Measurements from ENCODE around the gene PLA2G3. TPM values are rescaled to one million over a fixed set of nuclear protein-coding genes. Genes with fewer than 3 reads are reported as not detected.

The PLA2G3 gene
- total RNA-seq, 4 donors from 2014 or later, result not detected

- H3K27me3 ChIP-seq, result no peaks in the 10 kb centered on the region
- intact Hi-C loops (cut with DNase I; ENCODE audit: low total_unique reads), result loop anchor here (2.0 kb wide), 1 partner anchor 137 kb away; no protein-coding TSS in a partner anchor
- in situ Hi-C loops (cut with MboI; ENCODE audit: low pct_ligation_motif_present in 1 of 4, low pct_unique_long_range_greater_than_20kb in 1 of 4, low sequenced_read_pairs in 3 of 4), result loop anchor here in 3 of 4 donors (10.0 kb wide), 1 partner anchor 141 kb away; no protein-coding TSS in a partner anchor
- 2% methylated on average over 13 of the region's 13 CpGs; no CpG with 5 or more reads in 1 of the 2 donors for WGBS, 2 donors (ENCODE audit: low coverage in 1 of 2)
- peak overlapping the region; percentile 55 to 71 (median 66) for H3K4me3 ChIP-seq
- H3K9me3 ChIP-seq, result no peaks in the 10 kb centered on the region
- peaks cover 31 to 76% (median 45%) of the 10 kb centered on the region in 4 donors for H3K4me1 ChIP-seq
- TF ChIP-seq, protein P1, sequence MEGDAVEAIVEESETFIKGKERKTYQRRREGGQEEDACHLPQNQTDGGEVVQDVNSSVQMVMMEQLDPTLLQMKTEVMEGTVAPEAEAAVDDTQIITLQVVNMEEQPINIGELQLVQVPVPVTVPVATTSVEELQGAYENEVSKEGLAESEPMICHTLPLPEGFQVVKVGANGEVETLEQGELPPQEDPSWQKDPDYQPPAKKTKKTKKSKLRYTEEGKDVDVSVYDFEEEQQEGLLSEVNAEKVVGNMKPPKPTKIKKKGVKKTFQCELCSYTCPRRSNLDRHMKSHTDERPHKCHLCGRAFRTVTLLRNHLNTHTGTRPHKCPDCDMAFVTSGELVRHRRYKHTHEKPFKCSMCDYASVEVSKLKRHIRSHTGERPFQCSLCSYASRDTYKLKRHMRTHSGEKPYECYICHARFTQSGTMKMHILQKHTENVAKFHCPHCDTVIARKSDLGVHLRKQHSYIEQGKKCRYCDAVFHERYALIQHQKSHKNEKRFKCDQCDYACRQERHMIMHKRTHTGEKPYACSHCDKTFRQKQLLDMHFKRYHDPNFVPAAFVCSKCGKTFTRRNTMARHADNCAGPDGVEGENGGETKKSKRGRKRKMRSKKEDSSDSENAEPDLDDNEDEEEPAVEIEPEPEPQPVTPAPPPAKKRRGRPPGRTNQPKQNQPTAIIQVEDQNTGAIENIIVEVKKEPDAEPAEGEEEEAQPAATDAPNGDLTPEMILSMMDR (IDR thresholded peaks at IDR 0.05), result peak in 3 of 5 experiments; percentile 8 to 48 (median 16)
- no peak for TF ChIP-seq POLR2A (IDR thresholded peaks at IDR 0.05)
- TF ChIP-seq POLR2AphosphoS5 (IDR thresholded peaks at IDR 0.05), result no peak
- no peak for TF ChIP-seq EP300 (IDR thresholded peaks at IDR 0.05; ENCODE audit: low read depth)
- no peaks in the 10 kb centered on the region for H3K36me3 ChIP-seq
- peak; percentile 45 for DNase-seq
- peak overlapping the region; percentile 90 to 97 (median 96) for H3K27ac ChIP-seq
Measured at GRCh38 chr22:31085493-31085824, 54.8 kb downstream of the PLA2G3 start.

DNA sequence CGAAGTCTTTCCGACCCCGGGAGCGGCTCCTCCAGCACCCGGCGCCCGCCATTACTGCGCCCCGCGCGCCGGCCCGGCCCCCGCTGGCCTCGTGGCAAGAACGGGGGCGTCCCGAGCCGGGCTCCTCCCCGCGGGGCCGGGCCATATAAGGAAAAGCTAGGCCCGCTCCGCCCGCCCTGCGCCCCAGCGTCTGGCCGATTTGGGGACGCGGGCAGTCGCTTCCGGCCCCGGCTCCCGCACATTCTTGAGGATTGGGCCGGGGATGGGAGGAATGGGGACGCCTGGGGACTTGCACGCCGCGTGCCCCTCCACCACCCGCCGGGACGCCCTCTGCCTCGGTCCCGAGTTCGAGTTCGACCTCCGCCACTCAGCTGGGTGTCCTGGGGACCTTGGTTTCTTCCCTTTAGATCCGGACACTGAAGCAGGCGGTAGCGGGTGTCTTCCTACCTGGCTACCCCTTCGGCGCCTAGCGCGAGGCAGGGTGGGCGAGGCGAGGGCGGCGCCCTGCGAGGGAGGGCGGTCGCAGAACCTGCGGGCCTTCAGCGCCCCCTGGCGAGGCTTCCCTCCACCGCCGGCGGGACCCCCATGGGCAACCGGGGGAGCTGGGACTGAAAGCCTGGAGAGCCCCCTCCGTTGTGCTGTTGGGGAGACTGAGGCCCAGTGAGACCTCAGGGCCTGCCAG lies 55.4 kb downstream of the PLA2G3 start:
- peak; percentile 90 for DNase-seq
- Histone ChIP-seq H3K9me3 (no peaks in the 10 kb centered on the region), H3K4me3 (peak overlapping the region; percentile 55 to 71 (median 66)), H3K27me3 (no peaks in the 10 kb centered on the region), H3K27ac (peak overlapping the region; percentile 90 to 97 (median 96)), H3K4me1 (peaks cover 31 to 79% (median 48%) of the 10 kb centered on the region in 4 donors), H3K36me3 (no peaks in the 10 kb centered on the region)
- intact Hi-C loops (cut with DNase I; ENCODE audit: low total_unique reads) (loop anchor here (2.0 kb wide), 1 partner anchor 136 kb away; no protein-coding TSS in a partner anchor), in situ Hi-C loops (cut with MboI; ENCODE audit: low pct_ligation_motif_present in 1 of 4, low pct_unique_long_range_greater_than_20kb in 1 of 4, low sequenced_read_pairs in 3 of 4) (loop anchor here (5.0 to 10.0 kb wide), 2 partner anchors 118 to 140 kb away; partner anchors contain the start of genes MORC2 (in 1 of the 4) and TUG1 (in 1 of the 4))
- 0% methylated on average over 55 of the region's 69 CpGs; no CpG with 5 or more reads in 1 of the 2 donors for WGBS, 2 donors (ENCODE audit: low coverage in 1 of 2)
- TF ChIP-seq EP300 (IDR thresholded peaks at IDR 0.05; ENCODE audit: low read depth), result no peak
- peak in 2 of 3 donors; percentile 73 to 80 for TF ChIP-seq POLR2AphosphoS5 (IDR thresholded peaks at IDR 0.05)
- TF ChIP-seq, protein P1 (IDR thresholded peaks at IDR 0.05), result peak; percentile 85 to 94 (median 92)
- peak; percentile 63 for TF ChIP-seq POLR2A (IDR thresholded peaks at IDR 0.05)

Small RNA genes within 50 kb of the gene (small RNA-seq; reads per million reads assigned to genes)
- gene MIR3928, result 0.48 to 1.9 (median 1.7) reads per million in 4 donors

Other genes with a start within 250 kb of the PLA2G3 start
- 10 to 100 TPM; 11.9 to 23.9 (median 19.1) TPM for gene MORC2, start 171.7 kb downstream of the PLA2G3 start, total RNA-seq
- gene TUG1, start 171.2 kb downstream of the PLA2G3 start, total RNA-seq, result 100 to 1,000 TPM in 3 of 4 donors, 10 to 100 TPM in 1; 77.7 to 294 (median 112) TPM
- 100 to 1,000 TPM; 171 to 341 (median 219) TPM for gene SMTN, start 59.2 kb downstream of the PLA2G3 start, total RNA-seq
- 100 to 1,000 TPM; 247 to 334 (median 315) TPM for gene SELENOM, start 32.9 kb downstream of the PLA2G3 start, total RNA-seq
- 10 to 100 TPM; 22.4 to 51.2 (median 30.8) TPM for gene INPP5J, start 17.5 kb downstream of the PLA2G3 start, total RNA-seq
- gene RNF185, start 19.7 kb upstream of the PLA2G3 start, total RNA-seq, result 10 to 100 TPM; 18.5 to 52.4 (median 32.3) TPM
- 100 to 1,000 TPM; 124 to 283 (median 210) TPM for gene LIMK2, start 71.8 kb upstream of the PLA2G3 start, total RNA-seq
- gene PIK3IP1, start 152.0 kb upstream of the PLA2G3 start, total RNA-seq, result 10 to 100 TPM; 11.6 to 46.7 (median 35.2) TPM
- 10 to 100 TPM in 2 of 4 donors, 1 to 10 TPM in 2; 3.6 to 12.2 (median 8.7) TPM for gene PATZ1, start 205.8 kb upstream of the PLA2G3 start, total RNA-seq